GM12865 (cell line): Measurements from ENCODE around the gene RASGRP4.

Source experiments
- DNase-seq: peaks from one replicate; pipeline ENCODE4 v3.0.0; 2010; ENCODE audit warnings: low read depth
- H3K4me3 ChIP-seq: 2 replicates; pipeline ENCODE4 v1.5.1; 2011; ENCODE audit warnings: mild to moderate bottlenecking, low read depth, low read length, control low read depth
- CTCF ChIP-seq: IDR thresholded peaks from 2 replicates; pipeline ENCODE4 v1.5.1; 2011; ENCODE audit warnings: low read length, control low read depth, low read depth, inconsistent platforms; ENCODE audit not compliant: insufficient read depth; ENCODE audit errors: missing control alignments

RASGRP4 gene

GRCh38 chr19:38389957-38390924 is 35.8 kb downstream of the RASGRP4 start:
- no peak overlapping the region for H3K4me3 ChIP-seq
- no peak for DNase-seq
- no peak for TF ChIP-seq CTCF

- TF ChIP-seq CTCF, result no peak
- no peak for DNase-seq
- no peak overlapping the region for H3K4me3 ChIP-seq
Observed at GRCh38 chr19:38389101-38389925, 36.7 kb downstream of the RASGRP4 start.

GRCh38 chr19:38388349-38389100 is 37.5 kb downstream of the RASGRP4 start, which contains the start of gene SPRED3:
SPRED3 (plus strand) TSS chr19:38388697; CDS start chr19:38390303, 1,606 bp downstream.
- TF ChIP-seq CTCF, result no peak
- no peak within 1 kb of the TSS; the same call in 1 of the 2 replicates for H3K4me3 ChIP-seq
- no peak for DNase-seq

DNA sequence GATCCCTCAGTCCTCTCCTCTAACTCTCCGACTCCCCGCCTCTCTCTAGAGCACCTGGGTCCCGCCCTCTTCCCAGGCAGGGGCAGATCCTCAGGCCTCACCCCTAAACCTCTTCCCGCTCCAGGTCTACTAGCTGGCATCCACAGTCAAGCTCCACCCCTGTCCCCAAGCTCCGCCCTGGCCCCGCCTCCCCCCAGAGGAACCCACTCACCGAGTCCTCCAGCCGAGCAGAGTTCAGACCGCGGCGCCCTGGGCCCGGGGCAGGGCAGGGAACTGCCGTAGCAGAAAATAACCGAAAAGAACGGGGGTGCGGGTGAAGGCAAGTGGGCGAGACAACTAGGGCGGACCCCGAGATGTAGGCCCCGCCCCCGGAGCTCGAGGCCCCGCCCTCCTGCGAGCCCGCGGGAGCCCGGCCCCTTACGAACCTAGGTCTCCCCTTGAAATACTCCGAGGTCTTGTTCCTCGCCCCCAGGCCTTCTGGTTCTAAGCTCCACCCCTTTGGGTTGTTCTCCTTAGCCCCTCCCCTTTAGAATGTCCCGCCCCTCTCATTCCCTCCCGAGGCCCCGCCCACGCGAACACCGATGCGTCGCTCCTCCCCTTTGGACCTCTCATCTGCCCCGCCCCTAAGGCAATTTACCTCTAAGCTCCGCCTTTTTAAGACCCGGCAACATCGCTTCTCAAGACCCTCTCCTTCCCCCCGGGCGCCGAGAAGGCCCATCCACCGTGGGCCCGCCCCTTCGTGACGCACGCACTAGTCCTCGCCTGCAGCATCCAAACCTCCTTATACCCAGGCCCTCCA is 38.3 kb downstream of the RASGRP4 start, which contains the start of gene GGN:
Gene GGN (minus strand): TSS at position 485 of the 799 bp plus-strand sequence. CDS start 773 bp downstream, outside the sequence.
- H3K4me3 ChIP-seq, result no peak within 1 kb of the TSS; the same call in 1 of the 2 replicates
- DNase-seq, result peak; percentile 71
- TF ChIP-seq CTCF, result no peak

- H3K4me3 ChIP-seq, result no peak overlapping the region
- TF ChIP-seq CTCF, result no peak
- no peak for DNase-seq
Observed at GRCh38 chr19:38386971-38387549, 39.0 kb downstream of the RASGRP4 start.
